ENCODE data around the gene GUCD1. TPM values are rescaled to one million over a fixed set of nuclear protein-coding genes. Genes with fewer than 3 reads are reported as not detected.

Gene GUCD1
- total and polyA plus RNA-seq, 9 of the 15 experiments (the other 6 are each of a cell fraction or from before 2014, with no cell fraction given): 31.5 to 67.8 (median 50.3) TPM

GRCh38 chr22:24518771-24519485 is 36.0 kb downstream of the GUCD1 start:
- in situ Hi-C loops (cut with MboI): loop anchor here (25.0 kb wide), 1 partner anchor 557 kb away; the partner anchor contains the start of genes DDT, DDTL and GSTT2B
- no peaks in the 10 kb centered on the region for H3K9me1 ChIP-seq (ENCODE audit: control insufficient read depth, insufficient read depth, low read length)
- no peaks in the 10 kb centered on the region for H3K27me3 ChIP-seq (ENCODE audit: control insufficient read depth in 2 of 2, insufficient read depth in 2 of 2, low read length in 2 of 2)
- H3K9me3 ChIP-seq (replicated peaks; ENCODE audit: control insufficient read depth, insufficient read depth, low read depth, low read length): no peaks in the 10 kb centered on the region
- peaks cover 4 to 5% of the 10 kb centered on the region in 2 experiments; a peak in 4 of 5 replicates for H3K4me1 ChIP-seq (replicated peaks in 1 of 2; ENCODE audit: control insufficient read depth in 2 of 2, insufficient read depth in 2 of 2, low read length in 2 of 2)
- intact Hi-C loops (cut with micrococcal nuclease): no loop called here
- no peak overlapping the region for H2AFZ ChIP-seq (ENCODE audit: low read depth, low read length)
- H3K9ac ChIP-seq (ENCODE audit: insufficient read depth in 1 of 2, low read depth in 2 of 2, low read length in 2 of 2): no peak overlapping the region
- no peaks in the 10 kb centered on the region for H3K79me2 ChIP-seq (ENCODE audit: control insufficient read depth, insufficient read depth, low read length)
- TF ChIP-seq MBD1 (CRISPR knock-in tag; IDR thresholded peaks at IDR 0.05): no peak
- TF ChIP-seq ZNF232 (CRISPR knock-in tag; IDR thresholded peaks at IDR 0.05): no peak
- TF ChIP-seq RBM39 (optimal IDR thresholded peaks at IDR 0.05; ENCODE audit: low read depth, low read length): no peak
- no peak for TF ChIP-seq ZNF830 (CRISPR knock-in tag; IDR thresholded peaks at IDR 0.05)
- no peak for TF ChIP-seq ZNF347 (CRISPR knock-in tag; IDR thresholded peaks at IDR 0.05; ENCODE audit: low read depth)
- no peak for TF ChIP-seq KHSRP (IDR thresholded peaks at IDR 0.05)
- TF ChIP-seq ZNF79 (CRISPR knock-in tag; IDR thresholded peaks at IDR 0.05; ENCODE audit: low read depth): no peak
- no peak for TF ChIP-seq EHMT2 (IDR thresholded peaks at IDR 0.05)
- no peak for TF ChIP-seq SREBF1 (IDR thresholded peaks at IDR 0.05; ENCODE audit: borderline replicate concordance, low read depth, low read length)
- TF ChIP-seq COPS2 (conservative IDR thresholded peaks at IDR 0.05): no peak
- TF ChIP-seq CREB5 (CRISPR knock-in tag; IDR thresholded peaks at IDR 0.05): no peak
- no peak overlapping the region for H3K4me2 ChIP-seq (ENCODE audit: insufficient read depth, low read length)
- no peak for ATAC-seq
- no peak overlapping the region for H3K4me3 ChIP-seq
- POLR2A ChIA-PET: no interaction called here
- H3K36me3 ChIP-seq (ENCODE audit: control insufficient read depth, insufficient read depth, low read length): no peaks in the 10 kb centered on the region
- no peak for FAIRE-seq
- 0 out of 2 replicates have a peak, but pooled peaks cover 3% of the 10 kb centered on the region for H4K20me1 ChIP-seq (replicated peaks; ENCODE audit: control insufficient read depth, insufficient read depth, low read length)
- BruUV-seq (replicated peaks): no TSS peak
- WGBS (ENCODE audit: insufficient coverage, low coverage, missing lambda C conversion rate): 27% methylated on average over 8 of the region's 9 CpGs
- no peak for DNase-seq (ENCODE audit: extremely low read depth in 1 of 4, low spot score in 3 of 4)
- CTCF ChIA-PET (ENCODE audit: low intra/inter-chr PET ratio): no interaction called here
- H3K27ac ChIP-seq (ENCODE audit: extremely low read depth, low read depth, low read length): no peak overlapping the region
